Ammon's horn (tissue), 1 donor: ENCODE measurements around the gene RGMA.
A peak's percentile ranks its signal among the peaks of the same experiment; 100 is the strongest.

Experiments
- DNase-seq: peaks from one replicate; pipeline ENCODE4 v3.0.0-alpha.2; 2016; ENCODE audit warnings: low spot score

The RGMA gene, protein sequence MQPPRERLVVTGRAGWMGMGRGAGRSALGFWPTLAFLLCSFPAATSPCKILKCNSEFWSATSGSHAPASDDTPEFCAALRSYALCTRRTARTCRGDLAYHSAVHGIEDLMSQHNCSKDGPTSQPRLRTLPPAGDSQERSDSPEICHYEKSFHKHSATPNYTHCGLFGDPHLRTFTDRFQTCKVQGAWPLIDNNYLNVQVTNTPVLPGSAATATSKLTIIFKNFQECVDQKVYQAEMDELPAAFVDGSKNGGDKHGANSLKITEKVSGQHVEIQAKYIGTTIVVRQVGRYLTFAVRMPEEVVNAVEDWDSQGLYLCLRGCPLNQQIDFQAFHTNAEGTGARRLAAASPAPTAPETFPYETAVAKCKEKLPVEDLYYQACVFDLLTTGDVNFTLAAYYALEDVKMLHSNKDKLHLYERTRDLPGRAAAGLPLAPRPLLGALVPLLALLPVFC

DNA sequence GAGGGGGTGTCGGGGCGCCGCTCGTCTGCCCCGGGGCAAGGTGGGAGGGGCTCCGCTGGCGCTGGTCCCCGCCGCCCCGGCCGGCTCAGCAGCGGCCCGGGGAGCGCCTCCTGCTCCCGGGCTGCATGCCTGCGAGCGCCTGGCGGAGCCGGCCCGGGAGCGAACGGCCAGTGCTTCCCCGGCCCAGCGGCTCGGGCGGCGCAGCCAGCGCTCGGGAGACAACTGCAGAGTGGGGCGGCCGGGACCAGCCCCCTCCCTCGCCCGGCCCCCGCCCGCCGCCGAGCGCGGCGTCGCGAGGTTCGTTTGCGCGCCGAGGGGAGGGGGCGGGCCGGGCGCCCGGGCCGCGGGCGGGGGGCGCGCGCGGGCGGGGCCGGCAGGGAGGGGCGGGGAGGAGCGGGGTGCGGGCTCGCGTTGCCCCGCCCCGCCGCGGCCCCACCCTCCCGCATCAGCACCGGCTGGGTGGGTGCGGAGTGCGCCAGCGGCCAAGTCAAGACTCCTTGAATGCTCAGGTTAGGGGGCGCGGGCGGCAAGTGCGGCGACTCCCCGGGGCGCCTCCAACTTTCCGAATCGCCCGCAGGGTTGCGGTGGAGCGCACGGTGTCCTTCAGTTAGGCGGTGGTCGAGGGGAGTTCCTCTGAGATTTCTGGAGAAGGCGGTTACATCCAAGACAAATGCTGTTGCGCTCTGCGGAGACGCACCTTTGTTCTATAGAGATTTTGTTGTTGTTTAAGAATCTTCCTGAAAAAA, at the start of gene RGMA:
TSS of gene RGMA (minus strand) at position 231 of the 746 bp plus-strand sequence. CDS start 279 bp downstream, outside the sequence.
- peak; percentile 37 for DNase-seq

DNA sequence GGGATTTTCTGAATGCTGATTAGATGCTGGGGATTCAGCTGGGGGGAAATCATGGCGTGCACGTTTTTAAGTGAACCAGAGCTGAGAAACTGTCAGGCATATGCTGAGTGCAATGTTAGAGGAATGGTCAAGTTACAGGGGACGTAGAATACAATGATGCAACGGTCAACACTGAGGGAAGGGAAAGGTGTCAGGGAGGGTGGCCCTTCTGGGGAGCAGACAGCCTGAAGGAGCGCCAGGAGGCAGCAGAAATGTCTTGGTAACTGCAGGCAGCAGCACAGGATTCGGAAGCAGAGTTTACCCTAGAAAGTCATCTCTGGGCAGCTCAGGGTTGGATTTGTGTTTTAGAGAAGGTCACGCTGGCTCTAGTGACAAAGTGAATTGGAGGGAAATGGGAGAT, 47.6 kb upstream of the RGMA start:
- DNase-seq = no peak

DNA sequence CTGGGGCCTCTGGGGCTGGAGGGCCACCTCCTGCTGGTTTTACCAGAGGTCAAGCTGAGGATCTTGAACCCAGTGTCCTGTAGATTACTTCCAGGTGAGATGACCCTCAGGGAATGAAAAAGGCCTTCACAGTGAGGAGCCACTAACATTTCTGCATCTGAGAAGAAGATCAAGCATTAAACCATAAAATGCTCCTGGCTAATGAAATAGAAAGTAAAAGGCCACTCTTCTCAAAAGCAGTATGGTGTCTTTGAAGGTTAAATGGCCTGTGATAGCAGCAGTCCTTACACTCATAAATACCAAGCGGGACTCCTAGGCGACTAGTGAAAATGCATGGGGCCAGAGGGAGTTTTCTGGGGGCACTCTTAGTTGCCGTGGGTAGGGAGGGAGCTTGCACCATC, 47.0 kb upstream of the RGMA start:
- DNase-seq = no peak

DNA sequence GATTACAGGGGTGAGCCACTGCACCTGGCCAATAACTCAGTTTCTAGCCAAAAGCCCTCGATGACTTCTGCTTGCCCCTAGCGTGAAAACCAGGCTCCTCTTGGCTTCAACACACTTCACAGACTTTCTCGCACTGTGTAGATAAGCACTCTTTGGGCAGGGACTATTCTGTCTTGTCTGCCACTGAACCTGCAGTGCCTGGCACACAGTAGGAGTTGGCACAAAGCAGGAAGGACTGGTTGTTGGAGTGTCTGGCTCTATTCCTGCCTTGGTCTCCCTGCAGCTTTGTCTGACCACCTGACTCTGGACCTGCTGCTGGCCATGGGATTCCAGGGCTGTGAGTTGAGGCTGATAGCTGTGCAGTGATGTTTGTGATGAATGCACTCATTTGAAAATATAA, 46.4 kb upstream of the RGMA start:
- no peak for DNase-seq

DNA sequence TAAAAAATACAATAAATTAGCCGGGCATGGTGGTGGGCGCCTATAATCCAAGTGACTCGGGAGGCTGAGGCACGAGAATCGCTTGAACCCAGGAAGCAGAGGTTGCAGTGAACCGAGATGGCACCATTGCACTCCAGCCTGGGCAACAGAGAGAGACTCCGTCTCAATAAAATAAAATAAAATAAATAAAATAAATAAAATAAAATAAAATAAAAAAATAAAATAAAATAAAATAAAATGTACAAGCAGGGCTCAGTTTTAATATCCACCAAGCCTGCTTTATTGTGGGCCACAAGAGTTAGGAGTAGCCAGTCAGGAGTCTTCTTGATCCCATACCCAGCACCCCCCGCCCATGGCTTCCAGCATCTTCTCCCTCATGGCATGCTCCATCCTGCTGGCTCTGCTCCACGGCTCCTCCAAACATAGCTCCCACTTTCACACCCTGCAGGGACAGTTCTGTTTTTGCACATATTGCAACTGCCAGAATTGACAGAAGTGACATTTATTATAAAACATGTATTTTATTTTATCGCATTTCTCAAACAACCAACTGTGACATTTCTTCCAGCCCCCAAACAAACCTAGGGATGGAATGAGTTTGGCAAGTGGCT, 42.6 kb upstream of the RGMA start:
- DNase-seq = peak; percentile 35

DNA sequence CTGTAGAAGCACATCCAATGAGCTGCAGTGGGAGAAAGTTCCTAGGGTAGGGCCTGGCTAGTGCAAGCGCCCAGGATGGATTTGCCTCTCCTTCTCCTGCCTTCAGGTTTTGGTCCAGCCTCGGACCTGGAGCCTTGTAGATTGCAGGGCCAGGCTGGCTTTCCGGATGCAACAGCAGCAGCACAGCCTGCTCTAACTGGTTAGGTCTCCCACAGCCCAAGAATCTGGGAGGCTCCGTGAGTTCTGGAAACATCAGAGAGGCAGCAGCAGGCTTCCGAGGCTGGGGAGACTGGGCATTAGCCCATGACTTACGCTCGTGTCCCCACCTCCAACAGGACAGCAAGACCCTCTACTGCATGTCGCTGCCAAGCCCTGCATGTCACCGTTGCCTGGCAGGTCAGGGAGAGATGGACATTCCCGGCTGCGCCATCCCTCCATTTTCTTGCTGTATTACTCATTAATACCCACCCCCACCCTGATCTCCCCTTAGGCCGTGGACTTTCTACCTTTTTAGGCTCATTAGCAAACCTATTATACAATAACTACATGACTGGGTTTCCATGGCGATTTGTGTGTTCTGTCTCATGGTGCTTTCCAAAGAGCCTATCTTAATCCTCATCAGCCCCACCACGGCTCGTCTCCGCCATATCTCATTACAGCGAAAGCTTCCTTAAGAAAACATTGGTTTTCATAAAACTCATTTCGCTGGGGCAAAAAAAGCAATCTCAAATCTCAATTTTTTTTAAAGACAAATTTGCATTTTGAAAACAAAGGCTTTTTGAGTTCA, 40.9 kb upstream of the RGMA start:
- DNase-seq = no peak

DNA sequence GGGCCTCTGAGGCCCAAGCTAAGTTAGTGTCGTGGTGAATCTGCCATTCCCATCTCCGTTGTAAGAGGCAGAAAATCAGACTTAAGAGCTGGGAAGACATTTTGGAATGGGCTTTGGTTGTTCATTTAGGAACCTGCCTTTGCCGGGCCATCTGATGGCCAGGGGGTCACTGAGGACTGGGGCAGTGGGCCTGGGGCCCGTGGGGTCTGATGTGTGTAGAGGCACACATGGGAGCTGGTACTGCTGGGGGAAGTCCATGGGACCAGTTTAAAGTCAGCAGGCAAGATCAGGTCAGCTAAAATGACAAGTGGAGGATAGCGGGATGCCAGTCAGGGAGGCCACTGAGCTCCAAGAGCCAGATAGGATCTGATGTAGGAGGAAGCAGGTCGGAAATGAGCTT, 38.3 kb upstream of the RGMA start:
- DNase-seq = no peak

DNA sequence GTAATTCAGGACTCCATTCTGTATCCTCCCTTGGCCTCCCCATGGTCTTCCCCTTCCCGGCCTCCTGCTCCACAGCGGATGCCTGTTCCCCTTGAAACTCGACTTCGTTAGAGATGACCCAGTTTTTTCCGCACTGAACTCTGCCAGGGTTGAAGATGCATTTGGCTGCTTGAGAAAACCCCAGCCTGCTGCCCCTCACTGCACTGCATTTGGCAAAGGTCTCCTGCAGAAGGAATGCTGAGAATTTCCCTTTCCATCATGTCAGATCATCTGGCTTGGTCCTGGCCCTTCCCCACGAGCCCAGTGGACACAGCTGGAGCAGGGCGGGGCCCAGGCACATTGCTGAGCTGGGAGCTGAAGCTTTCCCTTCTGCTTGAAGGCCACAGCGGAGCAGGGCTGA, 37.6 kb upstream of the RGMA start:
- no peak for DNase-seq

DNA sequence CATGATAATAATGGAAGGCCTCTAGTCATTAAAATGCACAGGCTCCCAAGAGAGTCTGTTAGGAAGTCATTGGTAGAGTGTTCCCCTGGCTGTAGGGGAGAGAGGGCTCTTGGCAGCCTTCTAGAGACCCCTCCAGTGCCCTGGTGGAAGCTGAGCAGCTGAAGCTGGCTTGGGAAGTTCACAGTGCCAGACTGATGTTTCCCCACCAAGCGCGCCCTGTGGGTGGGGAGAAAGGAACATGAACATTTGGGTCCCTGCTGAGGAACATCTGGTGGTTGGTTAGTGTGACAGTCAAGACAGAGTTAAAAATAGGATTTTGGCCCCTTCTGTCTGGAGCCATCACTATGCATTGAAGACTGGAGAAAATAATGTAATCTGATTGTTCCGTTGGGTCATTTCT, 37.1 kb upstream of the RGMA start:
- DNase-seq = no peak

DNA sequence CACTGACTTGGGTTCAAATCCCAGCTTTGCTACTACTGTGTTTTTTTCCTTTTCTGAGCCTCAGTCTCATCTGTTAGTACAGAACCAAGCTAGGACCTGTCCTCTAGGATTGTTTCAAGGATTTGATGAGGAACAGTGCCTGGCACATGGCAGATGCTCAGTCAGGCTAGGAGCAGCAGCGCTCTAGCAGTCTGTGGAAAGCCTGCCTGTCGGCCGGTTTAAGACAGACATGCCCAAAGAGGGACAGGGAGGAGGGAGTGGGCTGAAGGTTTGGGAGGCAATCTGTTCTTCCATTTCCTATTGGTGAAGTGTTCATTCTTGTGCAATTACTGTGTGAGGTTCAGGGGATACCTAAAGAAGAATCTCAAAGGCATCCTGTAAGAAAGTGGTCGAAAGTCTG, 35.1 kb upstream of the RGMA start:
- DNase-seq = peak; percentile 17

DNA sequence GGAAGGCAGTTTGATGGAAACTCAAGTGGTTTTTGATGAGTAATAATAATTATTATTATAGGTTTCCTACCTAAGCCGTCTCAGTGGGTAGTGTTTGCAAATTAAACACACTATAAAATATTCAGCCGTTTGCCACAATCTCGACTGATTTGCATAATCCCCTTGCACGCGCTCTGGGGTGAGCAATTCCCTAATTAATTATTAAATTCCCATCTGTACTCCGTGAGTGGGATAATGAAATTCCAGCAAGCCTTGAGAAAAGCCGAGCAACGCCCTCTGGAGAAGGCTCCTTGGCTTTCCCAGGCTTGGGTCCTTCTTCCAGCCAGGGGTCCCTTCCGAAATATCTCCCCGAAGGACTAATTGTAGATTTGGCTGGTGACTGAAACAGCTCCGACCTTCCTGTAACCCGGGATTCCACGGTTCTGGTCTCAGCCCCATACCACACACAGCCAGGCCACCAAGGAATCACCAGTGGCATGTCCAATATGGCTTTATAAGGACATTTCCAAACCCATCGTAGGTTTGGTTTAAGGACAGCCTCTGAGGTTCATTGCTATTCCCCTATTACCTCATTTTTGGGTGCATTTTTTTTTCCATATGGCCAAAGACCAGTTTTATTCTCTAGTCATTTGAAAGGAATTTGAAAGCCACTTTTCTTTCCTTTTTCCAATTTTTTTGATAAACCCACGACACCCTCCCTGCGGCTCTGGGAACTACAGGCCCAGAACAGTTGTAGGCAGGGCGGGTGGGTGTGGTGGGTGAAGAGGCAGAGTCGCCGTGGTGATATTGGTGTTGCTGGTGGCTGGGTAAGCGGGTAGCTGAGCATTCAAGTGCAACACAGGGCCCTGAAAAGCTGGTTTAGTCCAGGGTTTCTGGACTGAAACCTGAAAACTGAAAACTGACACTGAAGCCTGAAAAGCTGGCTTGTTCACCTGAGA, 33.2 kb upstream of the RGMA start:
- no peak for DNase-seq

DNA sequence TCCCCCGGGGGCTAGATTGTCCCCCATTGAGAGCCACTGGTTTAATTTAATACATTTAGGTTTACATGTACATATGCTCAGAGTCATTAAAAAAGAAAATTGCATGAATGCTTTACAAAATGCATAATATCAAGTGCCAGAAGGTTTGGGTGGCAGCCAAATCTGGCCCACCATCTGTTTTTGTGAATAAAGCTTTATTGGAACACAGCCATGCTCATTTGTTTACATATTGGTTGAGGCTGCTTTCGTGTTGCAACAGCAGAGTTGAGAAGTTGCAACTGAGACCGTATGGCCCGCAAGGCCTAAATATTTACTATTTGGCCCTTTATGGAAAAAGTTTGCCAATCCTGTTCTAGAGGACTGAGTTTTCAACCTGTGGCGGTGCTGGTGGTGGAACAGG, 32.1 kb upstream of the RGMA start:
- DNase-seq = no peak

DNA sequence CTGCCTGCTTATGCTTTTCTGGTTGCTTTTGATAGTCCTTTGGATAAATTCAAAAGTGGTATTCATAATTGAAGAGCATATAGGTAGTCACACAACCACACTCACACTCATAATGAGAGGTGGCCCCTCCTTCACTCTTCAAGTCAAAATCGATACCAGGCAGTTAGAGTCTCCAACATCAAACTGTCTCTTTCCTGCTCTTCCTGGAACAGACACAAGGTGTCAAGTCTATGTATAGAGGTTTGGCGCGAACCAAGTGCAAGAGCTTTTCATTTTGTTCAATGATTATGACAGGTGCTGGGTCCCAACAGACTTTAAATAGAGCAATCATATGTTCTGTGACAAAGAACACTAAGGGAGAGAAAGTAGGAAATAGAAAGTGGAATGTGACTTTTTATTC, 29.9 kb upstream of the RGMA start:
- DNase-seq = no peak

DNA sequence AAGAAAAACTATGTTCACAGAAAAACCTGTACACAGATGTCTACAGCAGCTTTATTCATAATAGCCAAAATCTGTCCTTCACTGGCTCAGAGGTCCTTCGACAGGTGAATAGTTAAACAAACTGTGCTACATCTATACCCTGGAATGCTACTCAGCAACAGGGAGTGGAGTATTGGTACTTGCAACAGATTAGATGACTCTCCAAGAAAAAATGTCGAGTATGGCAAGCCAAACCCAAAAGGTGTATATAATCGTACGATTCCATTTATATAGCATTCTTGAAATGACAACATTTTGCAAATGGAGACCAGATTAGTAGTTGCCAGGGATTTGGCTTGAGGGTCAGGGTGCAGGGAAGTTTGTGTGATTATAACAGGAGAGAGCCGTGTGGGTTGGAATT, 22.4 kb upstream of the RGMA start:
- DNase-seq = no peak

DNA sequence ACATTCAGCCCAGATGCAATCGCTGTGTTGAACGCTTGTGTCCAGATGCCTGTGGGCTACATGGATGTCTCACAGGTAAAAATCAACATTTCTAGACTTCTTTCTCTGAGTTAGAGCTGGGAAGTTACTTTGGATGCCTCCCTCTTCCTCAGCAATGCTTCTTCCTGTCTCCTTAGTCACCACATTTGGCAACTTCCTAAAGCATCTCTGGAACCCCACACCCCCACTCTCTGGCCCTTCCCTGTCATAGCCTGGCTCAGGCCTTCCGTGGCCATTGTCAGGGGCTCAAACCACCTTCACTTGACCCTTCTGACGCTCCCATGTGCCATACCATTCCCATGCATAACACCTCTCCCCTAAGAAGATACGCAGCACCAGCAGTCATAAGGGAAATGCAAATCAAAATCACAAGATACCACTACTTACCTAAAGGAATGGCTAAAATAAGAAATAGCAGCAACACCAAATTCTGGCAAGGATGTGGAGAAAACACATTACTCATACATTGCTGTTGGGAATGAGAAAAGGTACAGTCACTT, 21.6 kb upstream of the RGMA start:
- DNase-seq = no peak

DNA sequence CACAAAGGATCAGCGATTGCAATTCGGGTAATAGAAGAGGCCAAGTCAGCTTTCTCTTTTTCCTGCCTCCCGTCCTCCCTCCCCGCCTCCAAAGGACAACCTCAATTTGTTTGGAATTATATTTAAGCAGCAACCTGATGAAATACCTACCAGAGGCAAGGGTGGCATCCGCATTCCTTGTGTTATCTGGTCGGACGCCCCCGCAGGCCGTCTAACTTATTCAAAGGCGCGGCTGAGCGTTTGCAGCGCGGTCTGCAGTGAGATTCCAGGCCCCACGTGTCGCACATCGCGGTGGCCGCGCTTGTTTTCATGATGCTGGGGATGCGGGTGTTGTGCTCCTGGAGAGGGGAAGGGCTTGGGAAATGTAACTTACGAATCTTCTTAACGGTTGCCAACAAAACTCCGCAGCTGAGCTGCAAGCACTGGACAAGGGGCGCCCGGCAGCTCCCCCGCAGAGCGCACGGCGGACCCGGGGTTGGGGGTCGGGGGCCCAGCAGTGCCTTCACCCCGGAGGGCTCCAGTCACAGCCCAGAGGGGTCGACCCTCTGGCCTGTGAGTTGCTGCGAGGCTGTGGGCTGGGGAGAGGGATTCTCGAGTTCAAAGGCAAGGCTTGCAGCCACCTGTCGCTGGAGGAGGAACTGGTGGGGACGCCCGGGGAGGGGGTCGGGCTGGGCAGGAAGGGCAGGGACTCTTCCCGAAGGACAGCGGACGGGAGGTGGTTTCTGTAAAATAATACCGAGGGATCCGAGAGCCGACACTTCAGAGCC, 20.5 kb upstream of the RGMA start:
- DNase-seq = no peak

DNA sequence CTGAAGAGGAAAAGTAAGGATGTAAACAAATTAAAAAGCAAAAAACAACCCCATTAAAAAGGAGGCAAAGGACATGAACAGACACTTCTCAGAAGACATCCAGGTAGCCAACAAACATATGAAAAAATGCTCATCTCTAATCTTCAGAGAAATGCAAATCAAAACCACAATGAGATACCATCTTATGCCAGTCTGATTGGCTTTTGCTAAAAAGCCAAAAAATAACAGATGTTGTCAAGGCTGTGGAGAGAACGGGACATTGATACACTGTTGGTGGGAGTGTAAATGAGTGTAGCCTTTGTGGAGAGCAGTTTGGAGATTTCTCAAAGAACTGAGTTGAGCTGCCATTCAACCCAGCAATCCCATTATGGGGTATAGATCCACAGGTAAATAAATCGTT, 18.6 kb upstream of the RGMA start:
- DNase-seq = no peak

DNA sequence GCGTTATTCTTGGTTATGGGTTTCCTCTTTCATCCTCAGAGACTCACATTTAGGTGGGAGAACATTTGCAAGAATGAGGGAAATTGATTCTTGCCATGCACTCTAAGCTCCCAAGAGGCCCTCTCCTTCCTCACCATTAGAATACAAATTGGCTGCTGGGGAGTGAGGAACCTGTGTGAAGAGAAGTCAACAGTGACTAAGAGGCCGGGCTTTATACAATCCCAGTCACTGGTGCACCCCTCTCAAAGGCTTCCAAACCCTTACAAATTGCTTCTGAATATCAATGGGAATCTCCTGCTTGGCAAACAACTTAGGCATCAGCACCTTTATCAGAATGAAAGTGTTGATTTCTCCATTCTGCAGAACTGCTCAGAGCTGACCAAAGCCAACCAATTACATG, 16.5 kb upstream of the RGMA start:
- DNase-seq = no peak

DNA sequence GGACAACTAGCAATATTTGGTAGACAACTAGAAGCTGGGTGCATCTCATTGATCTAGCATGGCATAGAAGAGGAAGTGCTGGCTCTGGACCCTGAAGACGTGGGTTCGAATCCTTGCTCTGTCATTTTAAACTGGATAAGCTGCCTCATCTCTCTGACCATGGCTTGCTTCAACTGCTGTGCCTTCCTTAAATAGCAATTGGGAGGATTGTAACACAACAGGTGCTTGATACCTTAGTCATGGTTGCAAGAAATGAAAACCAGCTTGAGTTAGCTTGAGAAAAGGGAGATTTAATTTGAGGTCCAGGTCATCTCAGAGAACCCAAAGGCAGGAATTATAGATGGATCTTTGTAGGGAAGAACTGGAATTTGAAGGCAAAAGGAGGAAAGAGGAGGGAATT, 14.8 kb upstream of the RGMA start:
- no peak for DNase-seq

DNA sequence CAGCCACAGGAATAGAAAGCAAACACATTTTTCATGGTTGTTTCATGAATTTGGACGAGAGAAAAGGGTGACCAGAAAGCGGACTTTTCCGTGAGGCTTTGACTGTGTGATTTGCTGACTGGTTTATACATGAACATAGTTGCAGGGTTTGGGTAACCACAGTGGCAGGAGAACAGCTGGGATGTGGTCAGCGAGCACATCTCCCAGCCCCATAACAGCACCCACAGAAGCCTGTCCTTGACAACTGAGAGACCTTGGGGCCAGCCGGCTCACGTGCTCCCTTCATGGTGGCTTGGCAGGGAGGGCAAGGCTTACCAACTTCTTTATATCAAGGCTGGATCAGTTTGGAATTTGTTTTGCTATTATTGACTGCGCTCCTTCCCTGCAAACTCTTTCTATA, 13.2 kb upstream of the RGMA start:
- DNase-seq = no peak
